ENCODE results near the gene MBP.

DNA sequence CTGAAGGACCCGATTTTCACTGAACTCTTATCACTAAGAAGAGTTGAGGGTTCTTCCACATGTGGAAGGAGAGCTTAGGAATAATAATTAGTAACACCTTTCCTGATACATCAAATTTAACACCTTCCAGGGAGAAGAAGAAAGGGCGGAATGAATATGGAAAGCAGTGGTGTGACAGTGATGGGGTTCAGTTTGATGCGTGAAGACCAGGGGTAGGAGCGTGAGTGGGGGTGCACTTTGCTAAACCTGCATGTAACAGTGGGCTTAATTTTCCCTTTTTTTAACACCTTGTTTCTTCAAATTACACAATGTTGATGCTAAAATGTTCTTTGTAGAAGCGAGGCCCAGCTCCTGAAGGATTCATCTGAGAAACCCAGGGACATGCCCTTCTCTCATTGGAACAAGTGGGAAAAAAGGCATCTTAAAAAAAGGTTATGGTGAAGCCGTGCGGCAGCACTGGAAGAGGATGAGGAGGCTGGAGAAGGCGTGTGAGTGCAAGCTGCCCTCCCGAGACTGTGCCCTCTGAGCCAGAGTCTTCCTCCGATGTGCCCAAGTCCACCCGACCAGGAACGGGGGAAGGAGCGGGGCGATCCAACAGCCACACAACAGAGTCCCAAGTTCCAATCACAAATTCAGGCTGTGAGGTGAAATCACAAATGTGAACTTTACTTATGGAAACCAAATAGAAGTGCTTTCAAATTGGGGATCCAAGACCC, 80.8 kb downstream of the MBP start:
- TF ChIP-seq ZFX (IDR thresholded peaks at IDR 0.05), result no peak
- TF ChIP-seq, protein P1, sequence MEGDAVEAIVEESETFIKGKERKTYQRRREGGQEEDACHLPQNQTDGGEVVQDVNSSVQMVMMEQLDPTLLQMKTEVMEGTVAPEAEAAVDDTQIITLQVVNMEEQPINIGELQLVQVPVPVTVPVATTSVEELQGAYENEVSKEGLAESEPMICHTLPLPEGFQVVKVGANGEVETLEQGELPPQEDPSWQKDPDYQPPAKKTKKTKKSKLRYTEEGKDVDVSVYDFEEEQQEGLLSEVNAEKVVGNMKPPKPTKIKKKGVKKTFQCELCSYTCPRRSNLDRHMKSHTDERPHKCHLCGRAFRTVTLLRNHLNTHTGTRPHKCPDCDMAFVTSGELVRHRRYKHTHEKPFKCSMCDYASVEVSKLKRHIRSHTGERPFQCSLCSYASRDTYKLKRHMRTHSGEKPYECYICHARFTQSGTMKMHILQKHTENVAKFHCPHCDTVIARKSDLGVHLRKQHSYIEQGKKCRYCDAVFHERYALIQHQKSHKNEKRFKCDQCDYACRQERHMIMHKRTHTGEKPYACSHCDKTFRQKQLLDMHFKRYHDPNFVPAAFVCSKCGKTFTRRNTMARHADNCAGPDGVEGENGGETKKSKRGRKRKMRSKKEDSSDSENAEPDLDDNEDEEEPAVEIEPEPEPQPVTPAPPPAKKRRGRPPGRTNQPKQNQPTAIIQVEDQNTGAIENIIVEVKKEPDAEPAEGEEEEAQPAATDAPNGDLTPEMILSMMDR (conservative IDR thresholded peaks at IDR 0.05), result no peak

Data from C4-2B (cell line).